Fibroblast of skin of abdomen (primary cell): ENCODE measurements around the gene GRM1.

ENCODE experiments used
- DNase-seq: peaks from one replicate; pipeline ENCODE4 v3.0.0-alpha.2; 2013

Gene GRM1

GRCh38 chr6:146388736-146389364 is 360.0 kb downstream of the GRM1 start:
- no peak for DNase-seq

GRCh38 chr6:146389740-146390139 is 360.9 kb downstream of the GRM1 start:
- DNase-seq, result no peak

GRCh38 chr6:146397638-146398037 is 368.8 kb downstream of the GRM1 start:
- no peak for DNase-seq

GRCh38 chr6:146402476-146402875 is 373.6 kb downstream of the GRM1 start:
- DNase-seq, result no peak

- DNase-seq, result no peak
Measured at GRCh38 chr6:146408583-146408982, 379.7 kb downstream of the GRM1 start.

GRCh38 chr6:146410851-146411595 is 382.2 kb downstream of the GRM1 start:
- no peak for DNase-seq

- no peak for DNase-seq
Measured at GRCh38 chr6:146419576-146419975, 390.7 kb downstream of the GRM1 start.

- DNase-seq, result no peak
Measured at GRCh38 chr6:146420255-146420654, 391.4 kb downstream of the GRM1 start.

- DNase-seq, result no peak
Measured at GRCh38 chr6:146422789-146423375, 394.0 kb downstream of the GRM1 start.

- DNase-seq, result no peak
Measured at GRCh38 chr6:146423452-146423851, 394.6 kb downstream of the GRM1 start.

- peak; percentile 5 for DNase-seq
Measured at GRCh38 chr6:146426516-146426915, 397.7 kb downstream of the GRM1 start.

- no peak for DNase-seq
Measured at GRCh38 chr6:146429831-146430230, 401.0 kb downstream of the GRM1 start.

- peak; percentile 16 for DNase-seq
Measured at GRCh38 chr6:146433881-146434731, 405.2 kb downstream of the GRM1 start.

- DNase-seq, result no peak
Measured at GRCh38 chr6:146434732-146435390, 406.0 kb downstream of the GRM1 start.

GRCh38 chr6:146441907-146442306 is 413.0 kb downstream of the GRM1 start:
- no peak for DNase-seq

- DNase-seq, result no peak
Measured at GRCh38 chr6:146444189-146444588, 415.3 kb downstream of the GRM1 start.

GRCh38 chr6:146445233-146445632 is 416.4 kb downstream of the GRM1 start:
- no peak for DNase-seq

- no peak for DNase-seq
Measured at GRCh38 chr6:146456886-146457285, 428.0 kb downstream of the GRM1 start.

GRCh38 chr6:146460941-146461340 is 432.1 kb downstream of the GRM1 start:
- DNase-seq, result no peak

- DNase-seq, result no peak
Measured at GRCh38 chr6:146470091-146470770, 441.4 kb downstream of the GRM1 start.

GRCh38 chr6:146472918-146473317 is 444.1 kb downstream of the GRM1 start:
- DNase-seq, result no peak

GRCh38 chr6:146481527-146481926 is 452.7 kb downstream of the GRM1 start:
- DNase-seq, result no peak
